Hindlimb muscle (tissue), 1 donor: ENCODE measurements around the gene GRK7. TPM values are rescaled to one million over a fixed set of nuclear protein-coding genes. Genes with fewer than 3 reads are reported as not detected.

Source experiments
- DNase-seq: peaks from one replicate; pipeline ENCODE4 v3.0.0-alpha.2; 2013
- polyA plus RNA-seq: library from polyadenylated mRNA; unstranded; fragments of 120-200 nt; gene quantifications from one replicate; pipeline ENCODE4 v1.2.1, GENCODE V29; 2013; ENCODE audit not compliant: insufficient read length

Gene GRK7, protein sequence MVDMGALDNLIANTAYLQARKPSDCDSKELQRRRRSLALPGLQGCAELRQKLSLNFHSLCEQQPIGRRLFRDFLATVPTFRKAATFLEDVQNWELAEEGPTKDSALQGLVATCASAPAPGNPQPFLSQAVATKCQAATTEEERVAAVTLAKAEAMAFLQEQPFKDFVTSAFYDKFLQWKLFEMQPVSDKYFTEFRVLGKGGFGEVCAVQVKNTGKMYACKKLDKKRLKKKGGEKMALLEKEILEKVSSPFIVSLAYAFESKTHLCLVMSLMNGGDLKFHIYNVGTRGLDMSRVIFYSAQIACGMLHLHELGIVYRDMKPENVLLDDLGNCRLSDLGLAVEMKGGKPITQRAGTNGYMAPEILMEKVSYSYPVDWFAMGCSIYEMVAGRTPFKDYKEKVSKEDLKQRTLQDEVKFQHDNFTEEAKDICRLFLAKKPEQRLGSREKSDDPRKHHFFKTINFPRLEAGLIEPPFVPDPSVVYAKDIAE (N-terminal part only)
- polyA plus RNA-seq: not detected

DNA sequence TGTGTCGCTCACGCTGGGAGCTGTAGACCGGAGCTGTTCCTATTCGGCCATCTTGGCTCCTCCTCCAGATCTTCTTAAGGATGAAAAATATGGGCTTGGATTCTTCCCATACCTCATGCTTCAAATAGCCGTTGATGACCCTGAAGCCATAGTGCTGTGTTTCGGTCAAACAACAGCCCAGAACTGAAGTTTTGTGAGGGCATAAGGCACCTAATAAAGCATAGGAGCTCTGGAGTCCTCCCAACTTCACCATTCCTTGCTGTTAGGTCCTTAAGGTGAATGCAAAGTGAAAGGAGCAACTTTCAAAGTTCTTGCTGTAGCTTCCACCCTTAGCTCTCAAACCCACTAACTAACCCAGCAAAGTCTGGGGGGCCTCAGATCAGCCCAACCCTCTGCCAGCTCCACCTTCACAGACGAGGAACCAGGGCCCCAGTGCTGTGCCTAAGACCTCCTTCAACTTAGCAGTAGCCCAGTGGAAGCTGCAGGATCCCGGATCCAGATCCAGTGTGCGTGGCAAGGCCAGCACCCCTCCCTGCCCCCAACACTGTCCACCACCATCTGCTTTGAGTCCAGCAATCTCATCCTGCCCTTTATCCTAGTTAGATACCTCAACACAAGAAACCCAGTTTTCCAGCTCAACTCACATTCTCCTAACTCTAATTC lies at the start of gene GRK7:
Gene GRK7, plus strand, starts transcription at position 321 of the 663 bp plus-strand sequence. CDS start 14,877 bp downstream, outside the sequence.
- DNase-seq: no peak

- no peak for DNase-seq
These were observed 48.5 kb upstream of the GRK7 start for GRCh38 chr3:141714671-141715070.

DNA sequence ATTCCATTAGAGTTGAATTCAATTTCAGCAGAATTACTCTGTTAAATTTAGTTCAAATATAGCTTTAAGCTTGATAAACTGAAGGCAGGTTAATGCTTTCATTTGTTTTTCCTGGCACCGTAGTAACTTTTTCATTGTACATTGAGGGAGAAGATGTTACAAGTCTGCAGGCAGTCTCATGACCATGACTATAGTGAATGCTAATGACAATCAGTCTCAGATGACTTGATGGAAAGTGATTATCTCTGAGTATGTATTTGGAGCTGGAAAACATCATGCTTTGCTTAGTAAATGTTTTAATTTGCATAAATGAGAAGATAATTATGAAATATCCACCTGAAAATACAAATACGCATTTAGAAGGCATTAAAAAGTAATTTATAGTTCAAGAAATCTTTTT lies 41.1 kb upstream of the GRK7 start:
- no peak for DNase-seq

DNA sequence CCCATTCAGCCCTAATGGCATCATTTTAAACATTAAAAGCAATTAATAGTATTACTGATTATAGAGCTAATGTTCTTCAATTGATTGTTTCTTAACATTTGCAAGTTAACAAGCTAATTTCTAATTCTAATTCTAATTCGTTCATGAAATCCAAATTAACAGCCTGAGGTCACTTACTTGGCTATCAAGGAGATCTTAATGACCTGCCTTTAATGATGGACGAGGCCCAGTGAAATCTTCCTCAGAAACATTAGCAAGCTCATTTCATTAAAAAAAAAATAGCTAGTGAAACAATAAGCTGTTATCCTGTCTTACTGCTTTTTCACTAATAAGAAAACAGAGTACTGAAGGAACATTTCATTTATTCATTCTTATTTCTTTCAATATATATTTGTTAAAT lies 40.6 kb upstream of the GRK7 start:
- DNase-seq: no peak

DNA sequence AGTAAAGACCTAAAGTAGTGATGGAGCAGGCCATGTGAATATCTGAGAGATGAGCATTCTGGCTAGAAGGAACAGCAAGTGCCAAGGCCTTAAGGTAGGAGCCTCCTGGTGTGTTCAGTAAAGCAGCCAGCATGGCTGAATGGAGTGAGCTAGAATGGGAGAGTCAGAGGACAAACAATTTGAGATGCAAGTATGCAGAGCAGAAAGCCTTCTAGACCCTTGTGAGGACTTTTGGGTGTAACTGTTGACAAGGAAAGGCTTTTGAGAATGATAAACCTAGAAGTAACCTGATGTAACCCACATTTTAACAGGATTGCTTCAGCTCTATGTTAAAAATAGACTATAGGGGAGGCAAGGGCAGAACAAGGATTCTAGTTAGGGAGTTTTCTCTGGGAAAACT lies 40.0 kb upstream of the GRK7 start:
- no peak for DNase-seq

- no peak for DNase-seq
These were observed 39.0 kb upstream of the GRK7 start for GRCh38 chr3:141724186-141724585.

DNA sequence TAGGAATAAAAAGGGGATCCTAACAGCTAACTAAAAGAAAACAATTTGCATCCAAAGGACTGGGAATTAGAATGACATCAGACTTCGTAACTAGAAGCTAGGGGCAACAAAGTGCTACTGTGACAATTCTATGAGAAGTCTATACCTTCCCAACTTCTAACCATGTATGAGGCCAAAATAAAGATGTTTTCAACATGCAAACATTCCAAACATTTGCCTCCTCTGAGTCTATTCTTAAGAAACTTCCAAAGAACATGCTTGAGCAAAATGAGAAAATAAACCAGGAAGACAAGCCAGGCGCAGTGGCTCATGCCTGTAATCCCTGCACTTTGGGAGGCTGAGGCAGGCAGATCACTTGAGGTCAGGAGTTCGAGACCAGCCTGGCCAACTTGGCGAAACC lies 38.2 kb upstream of the GRK7 start:
- DNase-seq: no peak

GRCh38 chr3:141726483-141726882 lies 36.7 kb upstream of the GRK7 start:
- no peak for DNase-seq

DNA sequence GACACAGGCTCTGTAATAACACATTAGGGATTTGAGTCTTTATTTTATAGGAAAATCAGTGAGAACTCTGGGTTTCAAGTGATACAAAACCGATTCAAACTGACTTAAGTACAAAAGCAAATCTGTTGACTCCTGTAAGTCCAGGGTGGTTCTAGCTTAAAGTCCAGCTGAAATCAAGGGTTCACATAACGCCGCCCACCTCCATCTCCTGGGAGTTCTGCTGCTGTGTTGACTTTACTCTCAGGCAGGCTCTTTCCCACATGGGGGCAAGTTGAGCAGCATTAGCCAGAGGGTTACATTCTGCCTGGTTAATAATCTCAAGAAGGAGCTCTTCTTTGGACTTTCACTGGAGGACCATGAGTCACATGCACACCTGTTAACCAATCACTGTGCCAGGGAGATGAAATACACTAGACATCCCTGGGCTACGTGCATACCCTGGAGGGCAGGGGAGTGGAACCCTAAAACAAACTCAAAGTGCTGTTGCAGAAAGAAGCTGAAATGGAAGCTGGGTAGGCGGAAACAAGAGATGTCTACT lies 34.8 kb upstream of the GRK7 start:
- DNase-seq: no peak

DNA sequence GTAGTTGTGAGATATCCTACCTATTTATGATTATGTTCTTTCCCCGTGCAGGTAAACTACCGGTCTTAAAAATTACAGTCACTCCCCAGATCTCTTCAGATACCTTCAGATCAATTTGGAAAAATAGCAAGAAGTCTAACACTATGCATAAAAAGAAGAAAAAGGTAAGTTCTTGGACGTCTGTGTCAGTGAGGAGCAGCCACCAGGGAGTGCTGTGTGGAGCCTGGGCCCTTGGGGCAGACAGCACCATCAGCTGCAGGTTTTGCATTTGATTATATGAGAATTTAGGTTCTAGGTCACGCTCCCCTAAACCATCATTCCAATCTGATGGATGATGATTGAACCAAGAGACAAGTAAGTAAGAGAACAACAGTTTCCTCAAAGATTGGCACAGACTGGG lies 34.0 kb upstream of the GRK7 start:
- no peak for DNase-seq

- DNase-seq: no peak
These were observed 28.0 kb upstream of the GRK7 start for GRCh38 chr3:141735176-141735575.

DNA sequence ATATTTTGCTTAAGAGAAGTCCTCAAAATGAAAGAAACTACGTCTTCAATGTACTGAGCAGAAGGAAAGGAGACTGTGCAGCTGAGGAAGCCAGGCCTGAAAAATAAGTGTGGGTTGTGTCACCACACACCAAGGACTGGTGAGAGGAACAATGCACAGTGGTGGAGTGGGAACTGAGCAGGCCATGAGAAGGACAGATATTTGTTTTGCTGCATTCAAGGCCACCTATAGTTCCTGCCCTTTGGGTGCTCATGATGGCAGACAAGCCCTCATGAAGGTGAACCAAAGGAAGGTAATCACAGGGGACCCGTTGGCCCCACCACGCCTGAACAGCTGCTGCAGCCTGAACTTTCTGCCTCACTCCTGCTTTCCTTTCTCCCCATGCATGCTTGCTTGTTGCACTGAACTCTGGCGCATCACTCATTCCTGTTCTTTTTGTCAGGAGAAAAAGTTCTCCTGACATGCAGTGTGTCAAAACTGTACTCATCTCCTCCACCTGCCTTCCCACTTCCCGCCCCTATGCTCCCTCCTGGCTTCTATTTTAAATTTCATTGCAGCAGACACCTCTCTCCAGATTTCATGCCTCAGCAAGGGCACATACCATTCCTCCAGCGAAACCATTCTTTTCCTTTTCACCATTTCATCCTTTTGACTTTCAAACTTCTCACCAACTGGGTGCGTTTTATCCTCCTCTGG lies 27.3 kb upstream of the GRK7 start:
- no peak for DNase-seq

DNA sequence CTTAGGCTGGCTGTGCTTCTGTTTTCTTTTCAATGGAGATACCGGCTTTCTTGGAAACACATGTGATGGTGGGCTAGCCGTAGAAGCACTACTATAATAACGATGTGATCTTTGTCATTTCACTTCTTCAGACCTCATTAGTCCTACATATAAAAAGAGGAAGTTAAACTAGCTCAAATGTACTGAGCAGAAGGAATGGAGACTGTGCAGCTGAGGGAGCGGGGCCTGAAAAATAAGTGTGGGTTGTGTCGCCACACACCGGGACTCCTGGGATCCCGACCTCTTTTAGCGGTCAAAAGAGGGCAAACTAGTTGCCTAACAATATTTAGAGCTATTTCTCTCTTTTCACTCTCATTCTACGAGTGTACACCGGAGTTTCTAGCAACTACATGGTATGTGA lies 26.1 kb upstream of the GRK7 start:
- DNase-seq: no peak

DNA sequence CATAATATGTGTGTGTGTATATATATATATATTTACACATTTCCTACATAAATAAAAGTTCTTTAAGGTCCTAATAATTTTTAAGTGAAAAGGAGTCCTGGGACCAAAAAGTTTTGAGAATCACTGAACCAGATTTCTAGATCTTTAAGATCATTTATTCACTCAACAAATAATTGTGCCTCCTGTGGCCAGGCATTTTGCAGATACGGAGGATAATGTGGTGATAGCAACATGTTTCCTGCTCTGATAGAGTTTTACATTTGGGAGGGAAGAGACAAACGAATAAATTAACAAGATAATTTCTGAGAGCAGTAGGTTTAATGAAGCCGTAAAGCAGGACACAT lies 25.6 kb upstream of the GRK7 start:
- DNase-seq: no peak

DNA sequence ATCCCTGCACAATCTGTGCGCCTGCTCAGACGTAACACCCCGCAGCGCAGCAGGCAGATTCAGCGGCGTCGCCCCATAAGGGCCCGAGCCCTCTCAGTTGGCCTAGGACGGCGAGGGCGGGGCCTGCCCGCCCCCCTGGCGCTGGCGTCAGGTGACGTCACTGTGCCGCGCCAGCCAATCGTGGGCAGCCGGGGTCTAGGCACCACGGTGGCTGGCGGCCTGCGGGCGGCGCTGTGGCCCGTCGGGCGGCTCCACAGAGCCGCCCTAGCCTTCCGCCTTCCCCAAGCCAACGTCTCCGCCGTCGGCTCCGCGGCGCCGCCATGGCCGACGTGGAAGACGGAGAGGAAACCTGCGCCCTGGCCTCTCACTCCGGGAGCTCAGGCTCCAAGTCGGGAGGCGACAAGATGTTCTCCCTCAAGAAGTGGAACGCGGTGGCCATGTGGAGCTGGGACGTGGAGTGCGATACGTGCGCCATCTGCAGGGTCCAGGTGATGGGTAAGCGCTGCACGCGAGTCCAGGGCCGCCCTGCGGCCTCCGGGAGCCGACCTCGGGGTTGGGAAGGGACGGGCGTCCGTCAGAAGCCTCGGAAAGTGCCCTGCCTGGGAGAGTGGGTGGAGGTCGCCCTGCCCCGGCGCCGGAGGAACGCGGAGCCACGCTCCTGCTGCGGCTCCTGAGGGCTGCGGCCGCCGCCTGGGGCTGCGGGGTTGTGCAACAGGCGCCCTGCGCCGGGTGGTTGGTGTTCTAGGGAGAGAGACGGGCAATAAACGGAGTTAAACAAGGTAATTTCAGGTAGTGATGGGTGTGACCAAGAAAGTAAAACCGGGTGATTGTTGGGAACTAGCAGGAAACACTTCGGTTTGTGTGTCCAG lies 25.0 kb upstream of the GRK7 start, which contains the start of gene RNF7:
Gene RNF7, plus strand, starts transcription at position 277 of the 869 bp plus-strand sequence. Its CDS starts 44 bp downstream, at position 321.
- DNase-seq: peak; percentile 95

- DNase-seq: peak; percentile 31
These were observed 24.3 kb upstream of the GRK7 start for GRCh38 chr3:141738891-141739363.

DNA sequence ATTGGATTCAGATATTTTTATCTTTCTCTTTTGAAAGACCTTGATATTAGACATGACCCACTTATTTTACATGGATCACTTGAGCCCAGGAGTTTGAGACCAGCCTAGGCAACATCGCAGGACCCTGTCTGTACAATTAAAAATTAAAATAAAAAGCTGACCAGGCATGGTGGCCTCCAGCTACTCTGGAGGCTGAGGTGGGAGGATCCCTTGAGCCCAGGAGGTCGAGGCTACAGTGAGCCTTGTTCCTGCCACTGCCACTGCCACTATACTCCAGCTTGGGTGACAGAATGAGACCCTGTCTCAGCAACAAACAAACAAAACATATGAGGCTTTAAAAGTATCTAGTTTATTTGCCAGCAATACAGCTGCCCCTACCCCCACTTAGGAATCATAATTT lies 23.5 kb upstream of the GRK7 start:
- no peak for DNase-seq

GRCh38 chr3:141740349-141740748 lies 22.9 kb upstream of the GRK7 start:
- no peak for DNase-seq

DNA sequence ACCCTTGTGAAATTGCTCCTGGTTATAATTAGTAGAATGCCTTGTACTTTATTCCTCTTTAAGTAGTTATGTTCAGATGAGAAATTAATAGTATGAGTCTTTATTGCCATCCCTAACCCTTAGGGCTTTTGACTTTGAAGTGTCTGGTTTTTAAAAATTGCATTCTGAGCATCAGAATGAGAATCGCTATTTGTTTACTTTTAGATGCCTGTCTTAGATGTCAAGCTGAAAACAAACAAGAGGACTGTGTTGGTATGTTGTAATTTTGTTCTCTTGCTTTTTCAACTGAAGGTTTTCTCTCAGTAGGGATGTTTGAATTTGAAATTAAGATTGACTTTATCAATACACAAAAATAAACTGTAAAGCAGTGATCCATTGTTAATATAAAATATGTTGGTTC lies 19.9 kb upstream of the GRK7 start:
- no peak for DNase-seq

- no peak for DNase-seq
These were observed 16.2 kb upstream of the GRK7 start for GRCh38 chr3:141746962-141747361.

GRCh38 chr3:141753399-141753798 lies 9.8 kb upstream of the GRK7 start:
- no peak for DNase-seq

GRCh38 chr3:141754032-141754431 lies 9.2 kb upstream of the GRK7 start:
- no peak for DNase-seq
